ENCODE results near the gene ARHGEF3.
A peak's percentile ranks its signal among the peaks of the same experiment; 100 is the strongest.

The ARHGEF3 gene, protein sequence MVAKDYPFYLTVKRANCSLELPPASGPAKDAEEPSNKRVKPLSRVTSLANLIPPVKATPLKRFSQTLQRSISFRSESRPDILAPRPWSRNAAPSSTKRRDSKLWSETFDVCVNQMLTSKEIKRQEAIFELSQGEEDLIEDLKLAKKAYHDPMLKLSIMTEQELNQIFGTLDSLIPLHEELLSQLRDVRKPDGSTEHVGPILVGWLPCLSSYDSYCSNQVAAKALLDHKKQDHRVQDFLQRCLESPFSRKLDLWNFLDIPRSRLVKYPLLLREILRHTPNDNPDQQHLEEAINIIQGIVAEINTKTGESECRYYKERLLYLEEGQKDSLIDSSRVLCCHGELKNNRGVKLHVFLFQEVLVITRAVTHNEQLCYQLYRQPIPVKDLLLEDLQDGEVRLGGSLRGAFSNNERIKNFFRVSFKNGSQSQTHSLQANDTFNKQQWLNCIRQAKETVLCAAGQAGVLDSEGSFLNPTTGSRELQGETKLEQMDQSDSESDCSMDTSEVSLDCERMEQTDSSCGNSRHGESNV

DNA sequence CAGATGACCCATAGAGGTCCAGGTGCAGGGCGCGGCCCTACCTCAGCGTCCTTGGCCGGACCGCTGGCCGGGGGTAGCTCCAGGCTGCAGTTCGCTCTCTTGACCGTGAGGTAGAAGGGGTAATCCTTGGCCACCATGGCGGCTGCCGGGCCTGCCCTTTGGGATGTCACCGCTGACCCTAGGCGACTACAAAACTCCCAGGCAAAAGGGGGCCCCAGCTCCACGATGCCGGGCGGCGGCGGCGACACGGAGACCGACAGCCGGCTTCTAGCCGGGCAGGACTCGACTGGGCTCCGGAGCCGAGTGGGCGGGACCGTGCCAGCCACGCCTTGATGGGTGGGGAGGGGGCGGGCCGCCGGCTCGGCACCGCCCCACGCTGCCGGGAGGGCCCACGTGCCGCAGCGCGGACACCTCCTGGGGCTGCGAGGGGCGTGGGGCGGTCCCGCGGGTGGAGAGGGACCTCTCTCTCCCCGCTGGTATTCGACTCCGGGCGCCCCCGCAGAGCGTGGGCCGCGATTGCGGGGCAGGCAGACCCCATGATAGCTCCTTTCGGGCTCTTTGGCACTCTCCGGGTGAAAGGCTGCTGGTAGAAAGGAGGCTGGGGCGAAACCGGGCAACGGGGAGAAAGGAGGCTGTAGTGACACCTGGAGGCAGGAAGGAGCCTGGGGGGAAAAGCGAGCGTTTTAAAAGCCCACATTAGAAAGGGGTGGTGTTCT, at the start of gene ARHGEF3:
ARHGEF3 (minus strand) TSS at position 288 of the 716 bp plus-strand sequence; CDS start at position 137, 151 bp downstream.
- H3K4me3 ChIP-seq (ENCODE audit: low read depth, low read length): peak within 1 kb of the TSS; percentile 68
- peak; percentile 25 for TF ChIP-seq CTCF (IDR thresholded peaks at IDR 0.05; ENCODE audit: insufficient read depth, low read length, missing control alignments)
- DNase-seq (ENCODE audit: low read depth, low spot score): no peak
- ChIA-PET POLR2A (interaction anchor here (0.6 kb wide), 1 partner anchor 68 kb away, joined by 3 read pairs; no protein-coding TSS in a partner anchor), CTCF (interaction anchor here (0.6 to 9.7 kb wide), 20 partner anchors 9 to 202 kb away, joined by 3 to 164 read pairs (median 8); no protein-coding TSS in a partner anchor)

DNA sequence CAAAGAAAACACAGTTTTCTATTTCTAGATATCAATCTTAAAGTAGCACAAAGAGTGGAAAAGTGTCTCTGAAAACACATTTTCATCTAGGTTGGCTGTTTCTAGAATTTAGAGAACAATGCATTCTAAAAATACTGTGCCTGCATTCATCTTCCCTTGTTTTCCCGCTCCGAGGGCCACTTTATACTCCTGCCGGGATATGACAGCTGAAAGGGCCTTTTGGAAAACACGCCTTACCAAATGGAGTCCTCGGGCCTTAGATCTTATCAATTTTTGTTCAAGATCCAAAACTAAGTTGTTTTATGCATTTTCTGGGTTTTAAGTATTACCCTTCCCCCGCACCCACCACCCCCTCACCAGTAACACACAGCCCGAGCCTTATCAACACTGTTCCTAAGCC, 47.9 kb upstream of the ARHGEF3 start:
- CTCF ChIA-PET: interaction anchor here (2.1 kb wide), 1 partner anchor 10 kb away, joined by 4 read pairs; no protein-coding TSS in a partner anchor
- H3K4me3 ChIP-seq (ENCODE audit: low read depth, low read length): no peak overlapping the region
- no peak for DNase-seq (ENCODE audit: low read depth, low spot score)
- TF ChIP-seq CTCF (IDR thresholded peaks at IDR 0.05; ENCODE audit: insufficient read depth, low read length, missing control alignments): no peak
- POLR2A ChIA-PET: no interaction called here

- no peak overlapping the region for H3K4me3 ChIP-seq (ENCODE audit: low read depth, low read length)
- no peak for TF ChIP-seq CTCF (IDR thresholded peaks at IDR 0.05; ENCODE audit: insufficient read depth, low read length, missing control alignments)
- CTCF ChIA-PET: no interaction called here
- POLR2A ChIA-PET: no interaction called here
- no peak for DNase-seq (ENCODE audit: low read depth, low spot score)
Measured at GRCh38 chr3:56845505-56845904, 43.8 kb upstream of the ARHGEF3 start.

DNA sequence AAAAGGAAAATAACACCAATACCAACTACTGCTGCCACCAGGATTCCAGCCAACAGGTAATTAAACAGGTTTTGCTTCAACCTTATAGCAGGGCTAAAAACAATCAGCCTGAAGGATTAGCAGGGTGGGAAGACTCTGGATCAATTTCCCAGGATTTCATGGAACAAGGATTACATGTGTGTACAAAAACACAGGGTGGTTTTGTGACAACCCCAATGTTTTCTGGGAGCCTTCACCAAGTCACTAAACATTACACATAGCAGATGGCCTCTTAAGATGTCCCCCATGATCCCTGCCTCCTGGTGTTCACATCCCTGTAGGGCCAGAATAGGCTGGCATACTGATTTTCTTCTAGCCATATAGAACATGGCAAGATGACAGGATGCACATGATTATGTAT, 42.8 kb upstream of the ARHGEF3 start:
- ChIA-PET POLR2A (no interaction called here), CTCF (no interaction called here)
- no peak for TF ChIP-seq CTCF (IDR thresholded peaks at IDR 0.05; ENCODE audit: insufficient read depth, low read length, missing control alignments)
- DNase-seq (ENCODE audit: low read depth, low spot score): no peak
- H3K4me3 ChIP-seq (ENCODE audit: low read depth, low read length): no peak overlapping the region

DNA sequence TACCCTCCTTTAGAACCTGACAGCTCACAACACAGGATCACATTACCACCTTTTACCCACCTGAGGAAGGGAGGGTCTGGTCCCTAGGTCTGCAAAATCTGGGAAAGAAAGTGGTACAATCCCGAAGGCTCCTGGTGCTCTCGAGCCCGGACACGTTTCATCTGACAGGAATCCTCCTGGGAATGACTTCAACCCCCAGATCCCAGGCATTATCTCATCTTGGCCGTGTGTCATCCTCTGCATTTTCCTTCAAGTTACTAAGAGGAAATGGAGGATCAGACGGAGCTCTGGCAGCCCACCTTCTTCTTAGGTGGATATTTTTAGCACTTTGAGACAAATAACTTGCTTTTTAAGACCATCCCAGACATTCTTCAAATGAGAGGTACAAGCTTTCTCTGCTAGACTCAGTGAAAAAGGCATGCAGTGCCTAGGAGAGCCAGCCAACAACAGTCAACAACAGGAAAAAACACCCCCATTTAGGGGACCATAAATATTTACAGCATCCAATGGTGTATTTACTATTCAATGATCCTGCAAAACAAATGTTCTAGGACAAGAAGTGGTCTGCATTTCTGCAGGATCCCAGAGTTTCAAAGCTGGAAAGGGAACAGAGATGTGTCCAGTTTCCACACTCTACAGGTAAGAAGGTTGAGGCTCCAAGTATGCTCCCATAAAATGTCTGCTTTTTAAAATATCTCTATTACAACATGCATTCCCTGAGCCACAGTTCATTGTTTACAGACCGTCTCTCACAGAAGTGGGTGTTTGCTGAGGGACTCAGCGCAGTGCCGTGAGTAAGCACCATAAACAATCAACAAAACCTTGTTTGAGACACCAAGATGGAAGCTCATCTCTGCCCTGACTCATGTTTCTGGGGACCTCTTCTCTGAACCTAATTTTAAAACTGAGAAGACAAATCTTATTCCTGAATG, 38.3 kb upstream of the ARHGEF3 start:
- CTCF ChIA-PET: interaction anchor here (0.6 to 1.6 kb wide), 6 partner anchors 9 to 280 kb away, joined by 3 to 6 read pairs (median 3); no protein-coding TSS in a partner anchor
- no peak for DNase-seq (ENCODE audit: low read depth, low spot score)
- H3K4me3 ChIP-seq (ENCODE audit: low read depth, low read length): no peak overlapping the region
- TF ChIP-seq CTCF (IDR thresholded peaks at IDR 0.05; ENCODE audit: insufficient read depth, low read length, missing control alignments): no peak
- POLR2A ChIA-PET: no interaction called here

All from AG04449 (cell line).